Fibroblast of mammary gland (primary cell): Measurements from ENCODE around the gene ZFP36L2.

Experiments used
- DNase-seq: peaks from one replicate; pipeline ENCODE4 v3.0.0-alpha.2; 2010; ENCODE audit warnings: low read depth
- H3K4me3 ChIP-seq: 2 replicates; pipeline ENCODE4 v1.5.1; 2011; ENCODE audit warnings: low read depth, mild to moderate bottlenecking, low read length, moderate library complexity; ENCODE audit not compliant: control insufficient read depth
- TF ChIP-seq, protein P1 (sequence below): conservative IDR thresholded peaks from 2 replicates; pipeline ENCODE4 v1.5.1; 2011; ENCODE audit warnings: low read depth, low read length, inconsistent platforms; ENCODE audit not compliant: control insufficient read depth, insufficient read depth

Gene ZFP36L2

DNA sequence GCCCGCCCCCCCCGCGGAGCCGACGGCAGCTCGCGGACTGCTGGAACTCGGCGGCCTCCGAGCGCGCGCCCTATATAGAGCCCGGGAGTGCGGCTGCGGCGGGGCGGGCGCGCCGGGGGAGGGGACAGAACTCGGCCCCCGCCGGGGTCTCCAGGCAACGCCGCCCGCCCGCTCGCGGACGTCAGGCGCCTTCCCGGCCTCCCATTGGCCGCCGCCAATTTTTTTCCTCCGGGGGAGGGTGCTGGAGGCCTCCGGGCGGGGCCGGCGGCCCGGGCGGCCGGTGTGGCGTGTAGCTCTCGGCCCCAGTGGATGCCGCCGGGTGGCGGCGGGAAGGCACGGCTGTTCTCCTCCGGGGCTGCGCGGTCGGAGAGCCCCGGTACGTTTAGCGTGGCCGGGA, at the start of gene ZFP36L2:
Gene ZFP36L2, minus strand, starts transcription at position 49 of the 397 bp plus-strand sequence. CDS start 291 bp downstream, outside the sequence.
- H3K4me3 ChIP-seq = peak within 1 kb of the TSS; percentile 91
- peak; percentile 90 for DNase-seq
- TF ChIP-seq, protein P1, sequence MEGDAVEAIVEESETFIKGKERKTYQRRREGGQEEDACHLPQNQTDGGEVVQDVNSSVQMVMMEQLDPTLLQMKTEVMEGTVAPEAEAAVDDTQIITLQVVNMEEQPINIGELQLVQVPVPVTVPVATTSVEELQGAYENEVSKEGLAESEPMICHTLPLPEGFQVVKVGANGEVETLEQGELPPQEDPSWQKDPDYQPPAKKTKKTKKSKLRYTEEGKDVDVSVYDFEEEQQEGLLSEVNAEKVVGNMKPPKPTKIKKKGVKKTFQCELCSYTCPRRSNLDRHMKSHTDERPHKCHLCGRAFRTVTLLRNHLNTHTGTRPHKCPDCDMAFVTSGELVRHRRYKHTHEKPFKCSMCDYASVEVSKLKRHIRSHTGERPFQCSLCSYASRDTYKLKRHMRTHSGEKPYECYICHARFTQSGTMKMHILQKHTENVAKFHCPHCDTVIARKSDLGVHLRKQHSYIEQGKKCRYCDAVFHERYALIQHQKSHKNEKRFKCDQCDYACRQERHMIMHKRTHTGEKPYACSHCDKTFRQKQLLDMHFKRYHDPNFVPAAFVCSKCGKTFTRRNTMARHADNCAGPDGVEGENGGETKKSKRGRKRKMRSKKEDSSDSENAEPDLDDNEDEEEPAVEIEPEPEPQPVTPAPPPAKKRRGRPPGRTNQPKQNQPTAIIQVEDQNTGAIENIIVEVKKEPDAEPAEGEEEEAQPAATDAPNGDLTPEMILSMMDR = no peak

DNA sequence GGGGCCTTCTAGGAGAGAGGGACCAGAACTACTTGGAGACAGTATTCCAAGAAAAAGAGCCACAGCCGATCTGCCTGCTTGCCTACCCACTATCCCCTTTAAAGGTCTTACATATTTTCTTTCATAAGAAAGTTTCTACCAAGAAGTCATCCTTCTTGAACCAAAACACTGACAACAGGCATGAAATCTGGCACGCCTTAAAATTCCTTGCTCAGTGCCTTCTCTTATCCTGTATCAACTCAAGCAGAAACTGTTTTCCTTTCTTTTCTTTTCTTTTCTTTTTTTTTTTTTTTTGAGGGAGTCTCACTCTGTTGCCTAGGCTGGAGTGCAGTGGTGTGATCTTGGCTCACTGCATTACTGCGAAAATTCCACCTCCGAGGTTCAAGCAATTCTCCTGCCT, 48.3 kb upstream of the ZFP36L2 start:
- no peak overlapping the region for H3K4me3 ChIP-seq
- TF ChIP-seq, protein P1 = no peak
- DNase-seq = no peak

DNA sequence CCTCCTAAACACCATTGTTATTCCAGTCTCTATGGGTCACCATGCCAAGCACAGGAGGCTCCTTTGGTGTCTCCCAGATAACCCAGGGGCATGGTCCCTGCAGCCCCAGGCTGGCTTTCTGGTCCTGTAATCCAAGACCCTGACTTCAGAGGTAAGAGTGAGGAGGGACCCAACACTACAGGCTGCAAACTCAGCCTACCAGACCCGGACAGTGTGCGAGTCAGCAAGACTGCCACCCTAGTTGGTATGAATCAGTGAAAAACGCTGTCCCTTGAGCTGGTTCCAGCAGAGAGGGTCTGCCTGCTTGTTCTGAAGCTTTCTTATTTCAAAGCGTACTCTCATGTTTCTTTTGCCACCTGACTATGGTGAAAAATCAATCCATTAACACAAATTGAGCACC, 47.6 kb upstream of the ZFP36L2 start:
- TF ChIP-seq, protein P1 = no peak
- DNase-seq = peak; percentile 57
- no peak overlapping the region for H3K4me3 ChIP-seq

GRCh38 chr2:43273529-43273928, 47.1 kb upstream of the ZFP36L2 start:
- peak; percentile 84 for DNase-seq
- TF ChIP-seq, protein P1 = no peak
- H3K4me3 ChIP-seq = no peak overlapping the region

DNA sequence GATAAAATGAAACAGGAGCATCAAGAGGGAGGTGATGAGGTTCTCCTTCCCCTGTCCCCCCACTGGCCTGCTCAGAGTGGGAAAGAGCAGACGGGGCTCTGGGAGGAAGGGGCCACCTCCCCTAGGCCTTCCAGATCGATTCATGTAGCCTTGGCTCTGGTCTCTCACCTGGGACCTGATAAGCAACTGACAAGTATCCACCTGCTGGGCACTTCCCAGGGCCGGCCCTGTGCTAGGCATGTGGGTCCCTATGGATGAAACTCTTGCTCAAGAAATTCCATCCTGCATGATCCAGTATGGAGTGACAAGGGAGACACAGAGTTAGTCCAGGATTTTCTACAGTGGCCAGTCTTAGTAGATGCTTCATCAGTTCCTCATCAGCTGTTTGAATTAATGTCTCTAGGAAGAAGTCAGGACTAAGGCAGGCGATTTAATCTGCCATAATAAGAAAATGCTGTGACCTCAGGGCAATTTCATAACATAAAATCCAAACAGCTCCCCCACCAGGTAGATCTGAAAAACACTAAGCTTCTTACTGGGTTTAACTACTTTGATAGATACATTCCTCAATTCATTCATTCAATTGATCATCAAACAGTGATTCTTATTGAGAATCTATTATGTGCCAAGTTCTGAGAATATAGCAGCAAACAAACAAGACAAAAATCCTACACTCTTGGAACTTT, 44.7 kb upstream of the ZFP36L2 start:
- DNase-seq = peak; percentile 52
- TF ChIP-seq, protein P1 = peak; percentile 22
- no peak overlapping the region for H3K4me3 ChIP-seq

DNA sequence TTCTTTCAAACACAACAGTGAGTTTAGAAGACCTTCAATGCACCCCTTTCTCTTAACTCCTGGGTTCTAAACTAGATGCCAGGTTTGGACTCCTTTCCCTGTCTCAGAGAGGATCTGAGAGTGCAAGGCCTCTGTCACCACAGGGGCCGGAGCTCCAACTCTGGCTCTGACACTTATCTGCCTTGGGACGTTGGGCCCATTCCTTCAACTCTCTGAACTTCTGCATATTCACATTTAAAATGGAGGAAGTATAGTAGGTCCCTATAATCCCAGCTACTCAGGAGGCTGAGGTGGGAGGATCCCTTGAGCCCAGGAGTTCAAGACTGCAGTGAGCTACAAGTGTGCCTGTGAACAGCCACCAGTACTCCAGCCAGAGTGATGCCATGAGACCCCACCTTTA, 44.1 kb upstream of the ZFP36L2 start:
- TF ChIP-seq, protein P1 = no peak
- H3K4me3 ChIP-seq = no peak overlapping the region
- no peak for DNase-seq
